K562 (cell line): ENCODE results near the gene NUB1. TPM values are rescaled to one million over a fixed set of nuclear protein-coding genes. Genes with fewer than 3 reads are reported as not detected.

Source experiments
- BDP1 ChIP-seq: IDR thresholded peaks from 3 replicates; pipeline ENCODE4 v1.6.1; 2011; ENCODE audit not compliant: insufficient read length, insufficient read depth
- CCNT2 ChIP-seq: IDR thresholded peaks from 2 replicates; pipeline ENCODE4 v1.6.1; 2011; ENCODE audit warnings: borderline replicate concordance, low read depth, mild to moderate bottlenecking, moderate library complexity, mixed read lengths, low read length; ENCODE audit not compliant: insufficient read length; ENCODE audit errors: extremely low read depth
- CTBP1 ChIP-seq: fragments of 450-650 bp; IDR thresholded peaks from 2 replicates; pipeline ENCODE4 v1.6.1; 2016; ENCODE audit warnings: borderline replicate concordance
- EP400 ChIP-seq: fragments of 450-650 bp; IDR thresholded peaks from 2 replicates; pipeline ENCODE4 v1.6.1; 2017; ENCODE audit warnings: antibody characterized with exemption, mild to moderate bottlenecking, moderate library complexity
- EZH2 ChIP-seq: IDR thresholded peaks from 2 replicates; pipeline ENCODE4 v1.6.1; 2012; ENCODE audit warnings: low read depth, mild to moderate bottlenecking, inconsistent platforms, low read length, borderline replicate concordance
- FOS ChIP-seq: IDR thresholded peaks from 3 replicates; pipeline ENCODE4 v1.6.1; 2011; ENCODE audit not compliant: insufficient read length; ENCODE audit errors: extremely low read depth
- MEF2D ChIP-seq: conservative IDR thresholded peaks from 2 replicates; pipeline ENCODE4 v1.6.1; 2016; ENCODE audit warnings: low read depth, missing genetic modification characterization, missing compliant biosample characterization
- NRF1 ChIP-seq, 2 experiments: fragments of 450-650 bp; IDR thresholded peaks in 1 of 2; conservative IDR thresholded peaks in 1 of 2; 2 replicates each; pipeline ENCODE4 v1.6.1; 2014; ENCODE audit warnings: mild to moderate bottlenecking in 2 of 2
- POLR2A ChIP-seq: fragments of 450-650 bp; conservative IDR thresholded peaks from 2 replicates; pipeline ENCODE4 v1.6.1; 2016
- RBM15 ChIP-seq: fragments of 200-400 bp; formaldehyde crosslinking; IDR thresholded peaks from 2 replicates; pipeline ENCODE4 v1.6.1; 2018; ENCODE audit warnings: mild to moderate bottlenecking, low read length, moderate library complexity; ENCODE audit not compliant: insufficient read depth
- RBM22 ChIP-seq: fragments of 200-400 bp; formaldehyde crosslinking; IDR thresholded peaks from 2 replicates; pipeline ENCODE4 v1.6.1; 2018; ENCODE audit warnings: low read length, low read depth; ENCODE audit not compliant: poor library complexity, severe bottlenecking
- RBM34 ChIP-seq: fragments of 200-400 bp; formaldehyde crosslinking; IDR thresholded peaks from 2 replicates; pipeline ENCODE4 v1.6.1; 2018; ENCODE audit warnings: low read length, borderline replicate concordance; ENCODE audit not compliant: insufficient read depth
- RUNX1 ChIP-seq: sonication (generic); IDR thresholded peaks from 2 replicates; pipeline ENCODE4 v1.6.1; 2016; ENCODE audit warnings: antibody characterized with exemption, low read depth
- SAP30 ChIP-seq: fragments of 200-600 bp; sonication (generic); IDR thresholded peaks from 2 replicates; pipeline ENCODE4 v1.6.1; 2012; ENCODE audit warnings: borderline replicate concordance, low read depth, mild to moderate bottlenecking, moderate library complexity, low read length, control low read depth, inconsistent platforms; ENCODE audit not compliant: insufficient read depth, poor library complexity, severe bottlenecking
- SUPT5H ChIP-seq: fragments of 450-650 bp; IDR thresholded peaks from 2 replicates; pipeline ENCODE4 v1.6.1; 2016
- XRCC5 ChIP-seq: fragments of 200-400 bp; formaldehyde crosslinking; IDR thresholded peaks from 2 replicates; pipeline ENCODE4 v1.6.1; 2017; ENCODE audit warnings: low read depth, mild to moderate bottlenecking, low read length
- ZBTB2 ChIP-seq: fragments of 450-650 bp; IDR thresholded peaks from 2 replicates; pipeline ENCODE4 v1.6.1; 2016; ENCODE audit warnings: antibody characterized with exemption
- ZC3H11A ChIP-seq: IDR thresholded peaks from 2 replicates; pipeline ENCODE4 v1.6.1; 2012; ENCODE audit warnings: low read depth, low read length, improper control_type of control experiment
- ZNF583 ChIP-seq: fragments of 250-450 bp; sonication (Bioruptor Pico); IDR thresholded peaks from 2 replicates; pipeline ENCODE4 v1.4.0; 2020
- polyA plus RNA-seq, 8 experiments: library from polyadenylated mRNA; depleted of rRNA in 4 of 8; stranded (reverse) in 5 of 8; unstranded in 3 of 8; fragments of >200 nt; fragmentation: Nextera tagmentation in 2 of 8; fragmentation: Illumina TruSeq in 1 of 8; extraction: Ambion mirVana in 2 of 8; extraction: Trizol in 1 of 8; gene quantifications; 2 replicates each; pipeline versions ENCODE4 v1.2.1 to v1.2.3, GENCODE V29; 2011 to 2014; ENCODE audit warnings: inconsistent platforms in 1 of 8, missing spikeins in 1 of 8
- total RNA-seq, 7 experiments: library from RNA; depleted of rRNA in 6 of 7; stranded (reverse); fragments of >200 nt in 6 of 7; fragmentation: Illumina TruSeq in 2 of 7; extraction: Trizol in 2 of 7; gene quantifications; 2 replicates each; pipeline versions ENCODE4 v1.2.1 to v1.2.3, GENCODE V29; 2011 to 2021; ENCODE audit warnings: low replicate concordance in 1 of 7
- TF ChIP-seq, protein P1 (sequence below): fragments of 450-650 bp; IDR thresholded peaks from 2 replicates; pipeline ENCODE4 v1.6.1; 2016; ENCODE audit warnings: low read depth

The NUB1 gene
- total and polyA plus RNA-seq, 9 of the 15 experiments (the other 6 are each of a cell fraction or from before 2014, with no cell fraction given): 43.2 to 159 (median 85.2) TPM

DNA sequence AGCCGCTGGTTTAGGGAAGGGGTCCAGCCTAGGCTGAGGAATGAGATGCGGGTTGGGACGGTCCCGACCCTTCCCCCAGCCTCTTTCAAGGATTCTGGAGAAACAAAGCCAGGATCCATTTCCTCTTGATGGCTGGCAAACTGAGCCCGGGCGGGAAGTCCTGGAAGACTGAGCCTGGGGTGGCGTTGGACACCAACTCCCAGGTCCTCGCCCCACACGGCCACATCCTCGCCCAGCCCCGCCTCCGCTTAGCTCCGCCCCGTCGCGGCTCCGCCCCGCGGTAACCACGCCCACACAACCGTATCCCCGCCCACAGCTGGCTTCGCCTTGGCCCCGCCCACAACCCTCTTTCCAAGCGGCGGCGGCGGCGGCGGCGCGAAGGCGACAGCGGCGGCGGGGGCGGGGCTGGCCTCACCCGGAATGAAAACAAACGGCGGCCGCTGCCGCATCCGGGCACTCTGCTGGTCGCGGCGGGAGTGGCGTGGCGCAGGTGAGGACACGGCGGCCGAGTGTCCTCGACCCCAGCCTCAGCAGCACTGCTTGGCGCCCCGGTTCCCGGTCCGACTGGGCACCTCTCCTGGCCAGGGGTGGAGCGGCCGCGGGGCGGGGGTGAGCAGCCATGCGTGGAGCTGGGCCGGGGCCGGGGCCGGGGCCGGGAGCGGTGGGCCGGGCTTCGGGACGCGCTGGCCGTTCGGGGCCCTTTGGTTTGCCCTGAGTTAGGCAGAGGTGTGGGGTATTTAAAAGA, at the start of gene NUB1 (continued):
- TF ChIP-seq, protein P1, sequence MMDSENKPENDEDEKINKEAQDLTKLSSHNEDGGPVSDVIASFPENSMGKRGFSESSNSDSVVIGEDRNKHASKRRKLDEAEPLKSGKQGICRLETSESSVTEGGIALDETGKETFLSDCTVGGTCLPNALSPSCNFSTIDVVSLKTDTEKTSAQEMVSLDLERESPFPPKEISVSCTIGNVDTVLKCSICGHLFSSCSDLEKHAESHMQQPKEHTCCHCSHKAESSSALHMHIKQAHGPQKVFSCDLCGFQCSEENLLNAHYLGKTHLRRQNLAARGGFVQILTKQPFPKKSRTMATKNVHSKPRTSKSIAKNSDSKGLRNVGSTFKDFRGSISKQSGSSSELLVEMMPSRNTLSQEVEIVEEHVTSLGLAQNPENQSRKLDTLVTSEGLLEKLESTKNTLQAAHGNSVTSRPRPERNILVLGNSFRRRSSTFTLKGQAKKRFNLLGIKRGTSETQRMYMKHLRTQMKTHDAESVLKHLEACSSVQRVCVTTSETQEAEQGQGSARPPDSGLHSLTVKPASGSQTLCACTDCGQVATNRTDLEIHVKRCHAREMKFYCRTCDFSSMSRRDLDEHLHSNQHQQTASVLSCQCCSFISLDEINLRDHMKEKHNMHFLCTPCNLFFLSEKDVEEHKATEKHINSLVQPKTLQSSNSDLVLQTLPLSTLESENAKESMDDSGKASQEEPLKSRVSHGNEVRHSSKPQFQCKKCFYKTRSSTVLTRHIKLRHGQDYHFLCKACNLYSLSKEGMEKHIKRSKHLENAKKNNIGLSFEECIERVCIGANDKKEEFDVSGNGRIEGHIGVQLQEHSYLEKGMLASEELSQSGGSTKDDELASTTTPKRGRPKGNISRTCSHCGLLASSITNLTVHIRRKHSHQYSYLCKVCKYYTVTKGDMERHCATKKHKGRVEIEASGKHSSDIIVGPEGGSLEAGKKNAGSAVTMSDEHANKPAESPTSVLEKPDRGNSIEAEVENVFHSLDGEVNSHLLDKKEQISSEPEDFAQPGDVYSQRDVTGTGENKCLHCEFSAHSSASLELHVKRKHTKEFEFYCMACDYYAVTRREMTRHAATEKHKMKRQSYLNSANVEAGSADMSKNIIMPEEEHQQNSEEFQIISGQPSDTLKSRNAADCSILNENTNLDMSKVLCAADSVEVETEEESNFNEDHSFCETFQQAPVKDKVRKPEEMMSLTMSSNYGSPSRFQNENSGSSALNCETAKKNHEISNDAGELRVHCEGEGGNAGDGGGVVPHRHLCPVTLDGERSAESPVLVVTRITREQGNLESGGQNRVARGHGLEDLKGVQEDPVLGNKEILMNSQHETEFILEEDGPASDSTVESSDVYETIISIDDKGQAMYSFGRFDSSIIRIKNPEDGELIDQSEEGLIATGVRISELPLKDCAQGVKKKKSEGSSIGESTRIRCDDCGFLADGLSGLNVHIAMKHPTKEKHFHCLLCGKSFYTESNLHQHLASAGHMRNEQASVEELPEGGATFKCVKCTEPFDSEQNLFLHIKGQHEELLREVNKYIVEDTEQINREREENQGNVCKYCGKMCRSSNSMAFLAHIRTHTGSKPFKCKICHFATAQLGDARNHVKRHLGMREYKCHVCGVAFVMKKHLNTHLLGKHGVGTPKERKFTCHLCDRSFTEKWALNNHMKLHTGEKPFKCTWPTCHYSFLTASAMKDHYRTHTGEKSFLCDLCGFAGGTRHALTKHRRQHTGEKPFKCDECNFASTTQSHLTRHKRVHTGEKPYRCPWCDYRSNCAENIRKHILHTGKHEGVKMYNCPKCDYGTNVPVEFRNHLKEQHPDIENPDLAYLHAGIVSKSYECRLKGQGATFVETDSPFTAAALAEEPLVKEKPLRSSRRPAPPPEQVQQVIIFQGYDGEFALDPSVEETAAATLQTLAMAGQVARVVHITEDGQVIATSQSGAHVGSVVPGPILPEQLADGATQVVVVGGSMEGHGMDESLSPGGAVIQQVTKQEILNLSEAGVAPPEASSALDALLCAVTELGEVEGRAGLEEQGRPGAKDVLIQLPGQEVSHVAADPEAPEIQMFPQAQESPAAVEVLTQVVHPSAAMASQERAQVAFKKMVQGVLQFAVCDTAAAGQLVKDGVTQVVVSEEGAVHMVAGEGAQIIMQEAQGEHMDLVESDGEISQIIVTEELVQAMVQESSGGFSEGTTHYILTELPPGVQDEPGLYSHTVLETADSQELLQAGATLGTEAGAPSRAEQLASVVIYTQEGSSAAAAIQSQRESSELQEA: no peak
- no peak for TF ChIP-seq ZC3H11A
- peak; percentile 97; the same call in 1 of the 2 replicates for TF ChIP-seq RBM34
- TF ChIP-seq CTBP1: peak; percentile 90
- peak; percentile 75 for TF ChIP-seq SUPT5H
- TF ChIP-seq BDP1: no peak
- TF ChIP-seq EP400: peak; percentile 69; the same call in 1 of the 2 replicates
- no peak for TF ChIP-seq RBM15
- no peak for TF ChIP-seq RBM22
- peak; percentile 74 for TF ChIP-seq CCNT2
- peak; percentile 84 to 86 for TF ChIP-seq NRF1 (conservative IDR thresholded peaks at IDR 0.05 in 1 of 2, IDR thresholded peaks at IDR 0.05 in 1 of 2)
- TF ChIP-seq ZNF583 (CRISPR knock-in tag): no peak
- TF ChIP-seq POLR2A: peak; percentile 86
- TF ChIP-seq RUNX1: 0 out of 2 replicates have a peak, but pooled peaks have one; percentile 68
- TF ChIP-seq EZH2: no peak
- TF ChIP-seq FOS: no peak
- no peak for TF ChIP-seq MEF2D (tag)
- TF ChIP-seq ZBTB2: no peak
- peak; percentile 84 for TF ChIP-seq SAP30
- no peak for TF ChIP-seq XRCC5
